ENCODE measurements around the gene CDK3. TPM values are rescaled to one million over a fixed set of nuclear protein-coding genes. Genes with fewer than 3 reads are reported as not detected.

The CDK3 gene
- total and polyA plus RNA-seq, 2 of the 4 experiments (the other 2 are of a cell fraction), result 0.72 to 8.8 TPM

DNA sequence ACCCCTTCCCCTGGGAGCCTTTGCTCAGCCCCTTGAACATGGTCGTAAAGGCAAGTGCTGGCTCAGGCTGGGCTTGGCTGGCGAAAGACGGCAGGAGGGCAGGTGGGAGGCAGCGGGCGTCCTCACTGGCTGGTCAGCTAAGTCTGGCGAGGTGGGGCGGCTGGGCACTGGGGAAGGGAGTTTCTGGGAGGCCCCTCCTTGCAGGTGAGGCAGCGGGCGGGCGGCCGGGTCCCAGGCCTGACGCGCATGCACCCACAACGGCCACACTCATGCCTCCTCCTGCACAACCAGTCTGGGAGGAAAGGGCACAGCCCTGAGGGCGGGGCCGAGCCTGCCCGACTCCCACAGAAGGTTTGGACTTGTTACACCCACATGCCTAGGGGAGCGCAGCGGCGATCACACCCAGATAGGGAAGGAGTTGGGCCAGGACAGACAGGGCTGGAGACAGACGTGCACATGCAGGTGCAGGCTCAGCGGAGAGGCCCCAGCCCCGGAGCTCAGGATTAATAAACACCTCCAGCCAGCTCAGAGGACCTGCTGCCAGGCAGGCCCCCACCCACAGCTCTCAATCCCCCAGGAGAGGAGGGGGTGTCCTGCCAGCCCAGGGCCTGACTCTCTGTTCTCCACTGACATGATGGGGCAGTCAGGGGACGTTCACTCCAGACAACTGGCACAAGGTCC, 26.6 kb downstream of the CDK3 start, which contains the start of gene EVPL:
EVPL (minus strand) TSS at position 148 of the 681 bp plus-strand sequence; CDS start at position 40, 108 bp downstream.
- H3K9me1 ChIP-seq (ENCODE audit: insufficient read depth, low read length), result no peaks in the 10 kb centered on the region; the same call in 1 of the 2 replicates
- POLR2A ChIA-PET (ENCODE audit: unreplicated experiment), result no interaction called here
- DNase-seq (no peak), ATAC-seq (ENCODE audit: low read depth) (no peak)
- no peak within 1 kb of the TSS for H3K56ac ChIP-seq (ENCODE audit: extremely low read depth, insufficient read depth, low read length)
- peaks cover 2% of the 10 kb centered on the region; the same call in 1 of the 2 replicates for H3K4me1 ChIP-seq (ENCODE audit: control insufficient read depth, insufficient read depth, low read length)
- H4K91ac ChIP-seq (ENCODE audit: insufficient read depth, low read depth, low read length), result no peak within 1 kb of the TSS
- H2BK120ac ChIP-seq (ENCODE audit: low read depth, low read length), result no peak within 1 kb of the TSS
- H3K4me3 ChIP-seq (ENCODE audit: insufficient read depth, low read depth, low read length), result no peak within 1 kb of the TSS
- H3K4me2 ChIP-seq (ENCODE audit: low read depth, low read length), result no peak within 1 kb of the TSS
- CTCF ChIA-PET, result no interaction called here
- H3K14ac ChIP-seq (replicated peaks; ENCODE audit: low read depth, low read length), result no peak within 1 kb of the TSS
- no peaks in the 10 kb centered on the region for H3K36me3 ChIP-seq (ENCODE audit: control insufficient read depth, insufficient read depth, low read length)
- no peak within 1 kb of the TSS for H2BK20ac ChIP-seq (ENCODE audit: low read depth, low read length)
- no peak within 1 kb of the TSS for H2BK5ac ChIP-seq (ENCODE audit: low read depth, low read length, poor library complexity, severe bottlenecking)
- H3K9me3 ChIP-seq (ENCODE audit: control insufficient read depth, insufficient read depth, low read length), result no peaks in the 10 kb centered on the region
- BruUV-seq (replicated peaks), result no TSS peak
- H3K23ac ChIP-seq (ENCODE audit: low read depth, low read length), result no peak within 1 kb of the TSS
- TF ChIP-seq POLR2A (IDR thresholded peaks at IDR 0.05; ENCODE audit: low read depth, low read length) (no peak), BHLHE40 (IDR thresholded peaks at IDR 0.05; ENCODE audit: low read depth, low read length) (no peak), CEBPB (IDR thresholded peaks at IDR 0.05; ENCODE audit: low read depth, low read length) (no peak), CHD1 (IDR thresholded peaks at IDR 0.05; ENCODE audit: low read depth, low read length) (no peak), MAFK (IDR thresholded peaks at IDR 0.05; ENCODE audit: low read depth, low read length) (no peak), NFE2L2 (IDR thresholded peaks at IDR 0.05; ENCODE audit: low read depth, low read length) (no peak), RAD21 (IDR thresholded peaks at IDR 0.05; ENCODE audit: low read length) (no peak), SMC3 (IDR thresholded peaks at IDR 0.05; ENCODE audit: low read depth, low read length) (no peak), FOS (IDR thresholded peaks at IDR 0.05; ENCODE audit: low read depth, low read length) (no peak), RFX5 (IDR thresholded peaks at IDR 0.05; ENCODE audit: low read depth, low read length) (no peak)
- TF ChIP-seq, protein P1, sequence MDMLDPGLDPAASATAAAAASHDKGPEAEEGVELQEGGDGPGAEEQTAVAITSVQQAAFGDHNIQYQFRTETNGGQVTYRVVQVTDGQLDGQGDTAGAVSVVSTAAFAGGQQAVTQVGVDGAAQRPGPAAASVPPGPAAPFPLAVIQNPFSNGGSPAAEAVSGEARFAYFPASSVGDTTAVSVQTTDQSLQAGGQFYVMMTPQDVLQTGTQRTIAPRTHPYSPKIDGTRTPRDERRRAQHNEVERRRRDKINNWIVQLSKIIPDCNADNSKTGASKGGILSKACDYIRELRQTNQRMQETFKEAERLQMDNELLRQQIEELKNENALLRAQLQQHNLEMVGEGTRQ (IDR thresholded peaks at IDR 0.05; ENCODE audit: low read depth, low read length), result no peak
- TF ChIP-seq, protein P2, sequence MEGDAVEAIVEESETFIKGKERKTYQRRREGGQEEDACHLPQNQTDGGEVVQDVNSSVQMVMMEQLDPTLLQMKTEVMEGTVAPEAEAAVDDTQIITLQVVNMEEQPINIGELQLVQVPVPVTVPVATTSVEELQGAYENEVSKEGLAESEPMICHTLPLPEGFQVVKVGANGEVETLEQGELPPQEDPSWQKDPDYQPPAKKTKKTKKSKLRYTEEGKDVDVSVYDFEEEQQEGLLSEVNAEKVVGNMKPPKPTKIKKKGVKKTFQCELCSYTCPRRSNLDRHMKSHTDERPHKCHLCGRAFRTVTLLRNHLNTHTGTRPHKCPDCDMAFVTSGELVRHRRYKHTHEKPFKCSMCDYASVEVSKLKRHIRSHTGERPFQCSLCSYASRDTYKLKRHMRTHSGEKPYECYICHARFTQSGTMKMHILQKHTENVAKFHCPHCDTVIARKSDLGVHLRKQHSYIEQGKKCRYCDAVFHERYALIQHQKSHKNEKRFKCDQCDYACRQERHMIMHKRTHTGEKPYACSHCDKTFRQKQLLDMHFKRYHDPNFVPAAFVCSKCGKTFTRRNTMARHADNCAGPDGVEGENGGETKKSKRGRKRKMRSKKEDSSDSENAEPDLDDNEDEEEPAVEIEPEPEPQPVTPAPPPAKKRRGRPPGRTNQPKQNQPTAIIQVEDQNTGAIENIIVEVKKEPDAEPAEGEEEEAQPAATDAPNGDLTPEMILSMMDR (conservative IDR thresholded peaks at IDR 0.05; ENCODE audit: low read depth, low read length), result no peak
- intact Hi-C loops (cut with micrococcal nuclease) (no loop called here), in situ Hi-C loops (cut with MboI; ENCODE audit: low sequenced_read_pairs) (no loop called here), dilution Hi-C loops (cut with HindIII; ENCODE audit: low sequenced_read_pairs, unreplicated experiment) (no loop called here)
- no peak within 1 kb of the TSS for H2AK9ac ChIP-seq (replicated peaks; ENCODE audit: low read depth, low read length, poor library complexity)
- H3K27ac ChIP-seq (ENCODE audit: insufficient read depth, low read length), result no peak within 1 kb of the TSS
- no peak within 1 kb of the TSS for H4K8ac ChIP-seq (ENCODE audit: low read depth in 2 of 2, low read length in 2 of 2)
- H2AK5ac ChIP-seq (ENCODE audit: low read depth, low read length), result no peak within 1 kb of the TSS
- H2AFZ ChIP-seq (replicated peaks; ENCODE audit: low read length, poor library complexity), result no peak within 1 kb of the TSS
- no peak within 1 kb of the TSS for H4K5ac ChIP-seq (ENCODE audit: low read depth, low read length)
- H2BK15ac ChIP-seq (ENCODE audit: low read depth, low read length), result no peak within 1 kb of the TSS
- no peak within 1 kb of the TSS for H3K4ac ChIP-seq (ENCODE audit: low read depth, low read length)
- no peaks in the 10 kb centered on the region for H3K79me1 ChIP-seq (ENCODE audit: low read depth in 1 of 2, low read length in 2 of 2)
- H3K9ac ChIP-seq (ENCODE audit: low read depth, low read length), result no peak within 1 kb of the TSS
- H3K27me3 ChIP-seq (ENCODE audit: control insufficient read depth, insufficient read depth, low read length), result peaks cover 6% of the 10 kb centered on the region; the same call in 1 of the 2 replicates
- no peaks in the 10 kb centered on the region for H4K20me1 ChIP-seq (ENCODE audit: insufficient read depth, low read length)
- 67% methylated on average over 5 of the region's 24 CpGs; no CpG with 5 or more reads in 1 of the 2 experiments for WGBS, 2 experiments (ENCODE audit: extremely low coverage in 2 of 2, insufficient read length in 1 of 2)
- no peak within 1 kb of the TSS for H3K18ac ChIP-seq (ENCODE audit: low read depth, low read length)

Measured in IMR-90 (cell line).